Measurements from ENCODE around the gene SEC14L6.
A peak's percentile ranks its signal among the peaks of the same experiment; 100 is the strongest.

SEC14L6 gene

DNA sequence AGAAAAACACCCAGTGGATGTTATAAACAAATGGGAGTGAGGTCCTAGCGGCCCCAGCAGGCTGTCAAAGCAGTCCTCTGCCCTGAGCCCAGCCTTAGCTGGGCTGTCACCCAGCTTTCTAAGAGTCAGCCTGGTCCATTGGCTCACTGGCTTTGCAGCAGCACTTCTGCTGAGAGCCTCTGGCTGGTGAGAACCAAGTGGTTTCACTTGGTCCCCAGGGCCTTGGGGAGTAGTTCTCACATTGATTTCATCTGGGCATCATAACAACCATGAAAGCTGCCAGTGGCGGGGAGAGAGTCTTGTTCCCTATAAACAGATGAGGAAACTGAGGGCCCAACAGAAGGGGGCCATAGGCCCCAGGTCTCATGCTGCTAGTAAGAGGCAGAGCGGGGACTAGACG is 11.4 kb downstream of the SEC14L6 start:
- DNase-seq (ENCODE audit: low spot score), result no peak

DNA sequence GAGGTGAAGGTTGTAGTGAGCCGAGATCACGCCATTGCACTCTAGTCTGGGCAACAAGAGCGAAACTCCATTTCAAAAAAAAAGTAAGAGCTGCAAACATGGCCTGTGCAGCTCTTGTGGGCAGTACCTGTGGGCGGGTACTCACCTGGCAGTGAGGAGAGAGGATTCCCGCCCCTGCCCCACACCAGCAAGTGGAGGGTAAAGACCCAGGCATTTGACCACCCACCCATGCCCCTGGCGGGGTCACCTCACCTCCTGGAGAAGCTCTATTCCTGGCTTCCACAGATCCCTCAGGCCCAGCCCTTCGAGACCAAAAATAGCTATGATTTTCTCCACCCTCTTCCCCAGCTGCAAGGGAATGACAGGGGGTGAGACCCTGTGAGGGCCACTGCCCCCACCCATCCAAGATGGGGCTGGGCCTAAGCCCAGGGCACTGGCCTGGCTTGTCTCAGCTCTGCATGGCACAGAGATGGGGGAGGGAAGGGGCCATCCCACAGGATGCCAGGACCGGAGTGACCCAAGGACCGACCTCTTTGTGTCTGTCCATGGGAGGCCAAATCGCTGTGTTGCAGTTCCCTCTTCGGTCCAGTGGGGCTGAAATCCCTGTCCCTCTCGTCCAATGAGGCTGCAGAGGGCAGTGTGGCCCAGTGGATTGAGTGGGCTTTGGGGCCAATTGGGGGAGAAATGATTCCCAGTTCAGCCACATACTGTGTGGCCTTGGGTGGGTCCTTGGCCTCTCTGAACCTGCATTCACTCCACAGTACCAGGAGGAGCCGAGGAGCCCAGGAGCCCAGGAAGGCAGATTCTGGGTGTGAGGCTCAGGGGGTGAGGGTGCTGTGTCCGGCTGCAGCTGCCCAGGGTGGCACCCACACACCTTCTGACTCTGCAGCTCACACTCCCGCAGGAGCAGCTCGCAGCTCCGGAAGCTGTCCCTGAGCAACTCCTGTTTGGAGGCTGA is 14.6 kb downstream of the SEC14L6 start:
- DNase-seq (ENCODE audit: low spot score), result peak; percentile 9

DNA sequence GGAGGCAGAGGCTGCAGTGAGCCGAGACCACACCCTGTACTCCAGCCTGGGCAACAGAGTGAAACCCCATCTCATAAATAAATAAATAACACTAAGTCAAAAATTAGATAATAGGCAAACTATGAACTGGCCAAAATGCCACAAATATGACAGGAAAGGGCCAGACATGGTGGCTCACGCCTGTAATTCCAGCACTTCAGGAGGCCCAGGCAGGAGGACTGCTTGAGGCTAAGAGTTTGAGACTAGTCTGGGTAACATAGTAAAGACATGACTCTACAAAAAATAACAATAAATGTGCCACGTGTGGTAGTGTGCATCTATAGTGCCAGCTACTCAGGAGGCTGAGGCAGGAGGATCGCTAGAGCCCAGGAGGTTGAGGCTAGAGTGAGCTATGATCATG is 19.9 kb downstream of the SEC14L6 start:
- no peak for DNase-seq (ENCODE audit: low spot score)

DNA sequence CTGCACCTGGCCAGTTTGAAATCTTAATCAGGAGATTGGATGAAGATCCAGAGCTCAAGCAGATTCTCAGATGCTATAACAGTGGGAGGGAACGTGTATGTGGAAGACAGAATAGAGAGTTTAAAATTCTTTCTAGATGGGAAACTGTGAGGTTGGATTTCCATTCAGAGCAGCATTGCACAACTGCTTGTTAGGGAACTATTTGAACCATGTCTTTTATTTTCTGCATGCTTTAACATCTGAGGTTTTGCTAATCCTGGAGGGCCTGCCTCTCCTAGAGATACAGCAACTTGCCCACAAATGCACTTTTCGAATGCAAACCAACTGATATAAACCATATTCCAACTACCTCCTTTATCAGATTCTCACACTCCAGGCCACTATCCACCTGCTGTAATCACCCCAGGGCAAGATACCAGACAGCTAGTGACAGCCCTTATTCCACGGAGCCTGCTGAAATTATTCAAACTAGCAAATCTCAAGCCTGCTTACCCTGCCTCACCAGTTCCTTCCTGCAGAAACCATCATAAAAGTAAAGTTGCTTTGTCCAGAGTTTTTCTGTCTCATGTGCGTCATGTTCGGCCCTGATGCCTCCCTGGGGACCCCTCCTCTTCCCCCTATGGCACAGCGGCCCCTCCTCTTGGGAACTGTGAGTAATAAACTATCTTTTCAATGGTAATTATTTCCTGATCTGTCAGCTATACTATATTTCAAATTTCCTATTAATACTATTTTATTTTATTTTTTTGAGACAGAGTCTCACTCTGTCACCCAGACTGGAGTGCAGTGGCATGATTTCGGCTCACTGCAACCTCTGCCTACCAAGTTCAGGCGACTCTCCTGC is 22.7 kb downstream of the SEC14L6 start:
- no peak for DNase-seq (ENCODE audit: low spot score)

DNA sequence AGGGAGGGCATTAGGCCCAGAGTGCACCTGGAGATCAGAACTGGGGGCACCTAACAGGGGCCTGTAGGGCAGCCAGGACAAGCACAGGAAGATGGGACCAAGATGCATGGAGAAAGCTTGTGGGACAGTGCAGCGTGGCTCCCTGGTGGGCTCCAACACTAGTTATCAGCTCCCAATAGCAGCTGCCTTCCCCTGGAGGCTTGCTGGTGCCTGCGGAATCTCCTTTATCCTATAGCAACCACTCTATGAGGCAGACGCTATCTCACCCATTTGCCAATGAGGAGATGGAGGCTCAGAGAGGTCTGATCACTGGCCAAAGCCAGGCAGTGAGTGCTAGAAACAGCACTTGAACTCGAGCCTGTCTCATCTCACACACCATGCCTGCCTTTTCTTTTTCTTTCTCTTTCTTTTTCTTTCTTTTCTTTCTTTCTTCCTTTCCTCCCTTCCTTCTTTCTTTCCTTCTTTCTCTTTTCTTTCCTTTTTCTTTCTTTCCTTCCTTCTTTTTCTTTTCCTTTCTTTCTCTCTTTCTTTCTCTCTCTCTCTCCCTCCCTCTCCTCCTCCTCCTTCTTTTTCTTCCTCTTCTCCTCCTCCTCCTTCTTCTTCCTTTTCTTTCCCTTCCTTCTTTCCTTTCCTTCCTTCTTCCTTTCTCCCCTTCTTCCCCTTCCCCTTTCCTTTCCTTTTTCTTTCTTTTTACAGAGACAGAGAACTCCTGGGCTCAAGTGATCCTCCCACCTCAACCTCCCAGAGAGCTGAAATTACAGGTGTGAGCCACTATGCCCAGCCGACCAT is 25.0 kb downstream of the SEC14L6 start:
- DNase-seq (ENCODE audit: low spot score), result no peak

DNA sequence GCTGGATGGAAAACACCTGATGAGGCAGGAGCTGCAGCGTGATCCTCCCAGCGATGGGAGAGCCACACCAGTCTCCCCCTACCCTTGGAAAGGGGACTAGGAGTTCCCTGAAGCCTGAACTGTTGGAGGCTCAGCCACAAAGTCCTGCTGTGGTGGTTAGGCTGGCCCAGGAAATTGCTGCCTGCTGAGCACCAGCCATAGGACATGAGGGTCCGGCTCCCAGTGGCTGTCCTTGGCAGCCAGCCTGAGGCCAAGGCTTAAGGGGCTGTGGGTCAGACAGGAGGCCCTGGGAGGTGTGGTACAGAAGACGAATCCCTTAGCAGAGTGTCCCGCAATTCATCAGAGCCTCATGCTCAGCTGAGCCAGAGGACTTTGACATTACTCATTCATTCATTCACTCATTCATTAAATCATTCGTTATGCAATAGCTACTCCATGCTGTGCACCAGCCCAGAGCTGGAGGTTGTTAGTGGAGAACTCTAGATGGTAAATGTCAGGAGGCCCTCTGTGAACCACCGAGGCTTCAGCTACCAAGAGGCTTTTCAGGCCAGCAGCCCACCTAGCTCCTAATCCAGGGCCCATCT is 26.6 kb downstream of the SEC14L6 start:
- no peak for DNase-seq (ENCODE audit: low spot score)

DNA sequence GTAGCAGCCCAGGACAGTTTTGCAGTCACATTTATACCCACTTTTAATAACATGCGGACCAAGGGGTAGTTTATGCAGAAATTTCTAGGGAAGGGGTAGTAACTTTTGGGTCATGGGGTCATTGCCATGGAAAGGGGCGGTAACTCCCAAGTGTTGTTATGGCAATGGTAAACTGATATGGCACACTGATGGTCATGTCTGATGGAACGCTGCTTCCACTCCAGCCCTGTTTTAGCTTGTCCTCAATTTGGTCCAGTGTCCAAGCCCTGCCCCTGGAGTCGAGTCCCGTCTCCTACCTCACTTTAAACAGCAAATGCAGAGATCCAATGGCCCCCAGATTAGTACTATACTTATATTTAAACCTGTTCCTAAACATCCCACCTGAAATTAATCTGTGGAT is 29.8 kb downstream of the SEC14L6 start:
- no peak for DNase-seq (ENCODE audit: low spot score)

DNA sequence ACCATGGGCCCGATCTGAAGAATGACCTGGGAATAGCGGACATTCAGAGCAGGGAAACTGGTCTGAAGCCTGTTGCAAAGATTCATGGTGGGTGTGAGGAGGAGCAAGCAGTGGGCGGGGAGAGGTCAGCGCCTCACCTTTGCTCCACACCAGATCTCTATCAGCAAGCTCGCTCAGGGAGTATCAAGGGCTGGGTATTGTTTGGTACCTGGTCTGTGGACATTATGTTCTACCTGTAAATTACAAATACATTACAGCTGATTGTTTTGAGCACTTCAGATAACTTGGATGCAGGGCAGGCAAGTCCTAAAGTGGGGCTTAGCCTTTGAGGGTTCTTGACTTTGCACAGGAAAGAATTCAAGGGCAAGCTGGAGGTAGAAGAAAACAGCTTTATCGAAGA is 30.3 kb downstream of the SEC14L6 start:
- DNase-seq (ENCODE audit: low spot score), result no peak

DNA sequence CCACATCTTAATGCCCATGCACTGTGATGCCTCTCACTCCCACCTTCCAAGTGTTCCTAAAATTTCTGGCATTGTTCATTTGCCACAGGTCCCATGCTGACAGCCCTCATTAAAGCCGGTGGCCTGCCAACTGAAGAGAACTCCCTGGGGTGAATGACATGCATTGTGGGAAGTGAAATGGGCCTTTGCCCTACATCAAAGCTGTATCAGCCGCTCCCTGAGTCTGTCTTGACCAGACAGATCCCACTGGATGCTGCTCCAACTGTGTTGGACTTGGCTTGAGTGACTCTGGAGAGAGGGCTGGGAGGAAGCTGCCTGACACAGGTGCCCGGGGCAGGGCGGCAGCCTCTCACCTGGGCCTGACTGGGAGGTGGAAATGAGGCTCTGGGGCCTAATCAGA is 32.3 kb downstream of the SEC14L6 start:
- DNase-seq (ENCODE audit: low spot score), result no peak

DNA sequence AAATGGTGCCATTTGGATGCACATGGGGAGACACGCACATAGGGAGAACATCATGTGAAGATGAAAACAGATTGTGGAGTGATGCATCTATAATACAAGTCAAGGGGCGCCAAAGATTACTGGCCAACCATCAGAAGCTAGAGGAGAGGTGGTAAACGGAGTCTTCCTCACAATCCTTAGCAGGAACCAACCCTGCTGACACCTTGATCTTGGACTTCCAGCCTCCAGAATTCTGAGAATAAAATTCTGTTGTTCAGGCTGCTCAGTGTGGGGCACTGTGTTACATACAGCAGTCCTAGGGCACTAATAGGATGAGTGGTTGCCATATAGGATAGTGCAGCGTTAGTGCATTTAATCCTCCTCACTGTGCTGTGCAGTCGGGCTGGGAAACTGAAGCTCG is 33.1 kb downstream of the SEC14L6 start:
- DNase-seq (ENCODE audit: low spot score), result no peak

DNA sequence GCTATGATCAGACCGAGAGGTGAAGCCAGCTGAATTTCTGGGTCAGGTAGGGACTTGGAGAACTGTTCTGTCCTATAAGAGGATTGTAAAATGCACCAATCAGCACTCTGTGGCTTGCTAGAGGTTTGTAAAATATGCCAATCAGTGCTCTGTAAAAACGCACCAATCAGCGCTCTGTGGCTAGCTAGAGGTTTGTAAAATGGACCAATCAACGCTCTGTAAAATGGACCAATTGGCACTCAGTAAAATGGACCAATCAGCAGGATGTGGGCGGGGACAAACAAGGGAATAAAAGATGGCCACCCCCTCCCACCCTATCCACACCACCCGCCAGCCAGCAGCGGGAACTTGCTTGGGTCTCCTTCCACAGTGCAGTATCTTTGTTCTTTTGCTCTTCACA is 34.6 kb downstream of the SEC14L6 start:
- DNase-seq (ENCODE audit: low spot score), result no peak

DNA sequence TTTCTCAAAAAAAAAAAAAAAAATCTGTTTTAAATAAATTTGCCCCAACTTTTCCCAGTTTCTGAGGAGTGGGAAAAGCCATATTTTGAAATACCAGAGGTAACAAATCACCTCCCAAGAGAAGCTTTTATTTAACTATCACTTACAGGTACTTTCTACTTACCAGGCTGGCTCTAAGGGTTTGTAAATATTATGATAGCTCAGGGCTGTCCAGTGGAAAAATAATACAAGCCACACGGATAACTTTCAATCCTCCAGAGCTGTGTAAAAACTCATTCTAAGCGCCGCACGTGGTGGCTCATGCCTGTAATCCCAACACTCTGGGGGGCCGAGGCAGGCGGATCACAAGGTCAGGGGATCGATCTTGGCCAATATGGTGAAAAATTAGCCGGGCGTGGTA is 35.4 kb downstream of the SEC14L6 start:
- DNase-seq (ENCODE audit: low spot score), result no peak

DNA sequence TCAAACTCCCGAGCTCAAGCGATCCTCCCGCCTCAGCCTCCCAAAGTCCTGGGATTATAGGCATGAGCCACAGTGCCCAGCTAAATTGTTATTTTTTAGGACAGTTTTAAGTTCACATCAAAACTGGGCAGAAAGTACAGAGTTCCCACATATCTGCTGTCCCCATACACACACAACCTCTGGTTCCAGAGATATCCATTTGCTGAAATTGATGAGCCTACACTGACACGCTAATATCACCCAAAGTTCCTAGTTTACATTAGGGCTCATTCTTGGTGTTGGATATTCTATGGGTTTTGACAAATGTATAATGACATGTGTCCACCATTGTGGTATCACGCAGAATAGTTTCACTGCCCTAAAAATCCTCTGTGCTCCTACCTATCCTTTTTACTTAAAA is 38.3 kb downstream of the SEC14L6 start:
- no peak for DNase-seq (ENCODE audit: low spot score)

DNA sequence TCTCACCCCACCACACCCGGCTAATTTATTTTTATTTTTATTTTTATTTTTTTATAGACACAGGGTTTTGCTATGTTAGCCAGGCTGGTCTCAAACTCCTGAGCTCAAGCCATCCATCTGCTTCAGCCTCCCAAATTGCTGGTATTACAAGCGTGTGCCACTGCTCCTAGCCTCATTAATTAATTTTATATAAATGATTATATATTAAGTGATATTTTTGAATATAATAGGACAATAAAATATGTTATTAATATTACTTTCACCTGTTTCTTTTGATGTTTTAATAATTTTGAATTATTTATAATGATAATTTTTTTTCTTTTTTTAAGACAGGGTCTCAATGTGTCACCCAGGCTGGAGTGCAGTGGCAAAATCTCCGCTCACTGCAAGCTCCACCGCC is 38.9 kb downstream of the SEC14L6 start:
- DNase-seq (ENCODE audit: low spot score), result no peak

DNA sequence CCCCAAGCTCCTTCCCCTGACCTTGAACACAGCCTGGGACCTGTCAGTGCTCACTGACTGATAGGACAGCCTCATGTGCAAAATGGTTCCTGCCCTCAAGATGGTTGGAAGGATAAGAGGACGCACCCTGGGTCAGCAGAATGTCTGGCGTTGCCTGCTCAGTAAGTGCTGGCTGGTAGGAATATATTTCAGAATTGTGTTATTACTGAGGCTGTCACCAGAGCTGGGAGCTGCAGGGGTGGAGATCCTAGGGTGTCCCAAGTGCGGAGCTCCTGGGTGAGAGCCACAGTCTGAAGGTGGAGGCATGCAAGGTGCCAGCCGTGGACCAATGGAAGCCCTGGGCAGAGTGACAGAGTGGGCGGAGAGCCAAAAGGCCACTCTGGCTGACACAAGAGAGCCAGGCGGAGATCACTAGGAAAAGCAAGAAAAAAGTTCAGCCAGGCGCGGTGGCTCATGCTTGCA is 40.0 kb downstream of the SEC14L6 start:
- no peak for DNase-seq (ENCODE audit: low spot score)

DNA sequence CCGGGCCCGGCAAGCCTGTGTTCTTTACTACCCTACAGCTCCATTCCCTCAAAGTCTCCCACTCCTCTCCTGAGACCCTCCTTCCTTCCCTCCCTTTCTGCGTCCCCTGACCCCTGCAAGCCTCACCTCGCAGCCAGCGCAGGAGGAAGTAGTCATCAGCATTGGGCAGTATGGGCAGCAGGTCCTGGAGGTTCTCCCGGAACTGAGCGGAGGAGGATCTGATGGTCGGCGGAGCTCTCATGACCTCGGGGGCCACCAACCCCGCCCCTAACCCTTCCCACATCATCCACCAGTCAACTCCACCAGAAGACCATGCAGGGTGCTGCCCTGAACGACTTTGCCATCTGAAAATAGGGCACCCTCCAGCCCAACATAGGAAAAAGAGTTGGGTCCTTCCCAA is 43.0 kb downstream of the SEC14L6 start:
- DNase-seq (ENCODE audit: low spot score), result no peak

DNA sequence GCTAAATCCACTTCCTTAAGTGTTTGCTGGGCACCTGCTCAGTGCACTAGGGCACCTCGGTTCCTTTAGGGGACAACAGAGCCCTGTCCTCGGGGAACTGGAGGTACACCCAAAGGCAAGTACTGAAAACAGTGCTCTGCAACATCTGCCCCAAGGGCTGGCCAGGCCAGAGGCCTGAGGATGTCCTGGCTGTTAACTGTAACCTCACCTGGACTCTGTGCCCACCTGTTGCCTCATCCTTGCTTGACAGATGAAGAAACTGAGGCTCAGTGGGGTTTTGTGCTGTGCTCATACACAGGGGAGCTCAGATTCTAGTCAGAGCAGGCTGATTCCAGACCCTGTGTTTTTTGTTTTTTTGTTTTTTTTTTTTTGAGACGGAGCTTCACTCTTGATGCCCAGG is 43.6 kb downstream of the SEC14L6 start:
- no peak for DNase-seq (ENCODE audit: low spot score)

DNA sequence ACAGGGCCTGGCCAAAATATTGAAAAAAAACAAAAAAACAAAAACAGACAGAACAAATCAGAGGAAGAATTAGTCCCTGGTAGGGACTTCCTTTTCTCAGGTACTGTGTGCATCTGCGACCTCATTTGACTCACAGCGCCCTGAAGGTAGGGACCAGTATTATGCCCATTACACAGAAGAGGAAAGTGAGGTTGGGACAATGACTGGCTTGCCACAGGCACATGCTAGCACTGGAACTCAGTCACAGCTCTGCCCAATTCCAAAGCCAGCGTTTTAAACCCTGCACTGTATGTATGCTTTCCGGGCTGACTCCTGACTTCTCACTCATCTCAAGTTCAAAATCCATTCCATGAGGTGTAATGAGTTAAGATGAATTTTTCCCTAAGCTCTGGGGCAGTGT is 44.4 kb downstream of the SEC14L6 start:
- DNase-seq (ENCODE audit: low spot score), result no peak

DNA sequence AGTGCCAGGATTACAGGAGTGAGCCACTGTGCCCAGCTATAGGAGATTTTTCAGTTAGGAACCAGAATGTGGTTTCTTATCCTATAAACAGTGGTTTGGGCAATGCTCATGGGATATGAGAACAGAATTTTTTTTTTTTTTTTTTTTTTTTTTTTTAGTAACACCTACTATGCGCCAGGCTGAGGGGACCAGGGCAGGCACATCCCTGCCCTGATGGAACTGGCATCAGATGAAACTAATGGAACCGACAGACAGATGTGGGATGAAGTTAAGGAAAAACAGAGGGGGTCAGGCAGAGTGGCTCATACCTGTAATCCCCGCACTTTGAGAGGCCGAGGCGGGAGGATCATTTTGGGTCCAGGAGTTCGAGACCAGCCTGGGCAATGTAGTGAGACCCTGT is 45.9 kb downstream of the SEC14L6 start:
- no peak for DNase-seq (ENCODE audit: low spot score)

DNA sequence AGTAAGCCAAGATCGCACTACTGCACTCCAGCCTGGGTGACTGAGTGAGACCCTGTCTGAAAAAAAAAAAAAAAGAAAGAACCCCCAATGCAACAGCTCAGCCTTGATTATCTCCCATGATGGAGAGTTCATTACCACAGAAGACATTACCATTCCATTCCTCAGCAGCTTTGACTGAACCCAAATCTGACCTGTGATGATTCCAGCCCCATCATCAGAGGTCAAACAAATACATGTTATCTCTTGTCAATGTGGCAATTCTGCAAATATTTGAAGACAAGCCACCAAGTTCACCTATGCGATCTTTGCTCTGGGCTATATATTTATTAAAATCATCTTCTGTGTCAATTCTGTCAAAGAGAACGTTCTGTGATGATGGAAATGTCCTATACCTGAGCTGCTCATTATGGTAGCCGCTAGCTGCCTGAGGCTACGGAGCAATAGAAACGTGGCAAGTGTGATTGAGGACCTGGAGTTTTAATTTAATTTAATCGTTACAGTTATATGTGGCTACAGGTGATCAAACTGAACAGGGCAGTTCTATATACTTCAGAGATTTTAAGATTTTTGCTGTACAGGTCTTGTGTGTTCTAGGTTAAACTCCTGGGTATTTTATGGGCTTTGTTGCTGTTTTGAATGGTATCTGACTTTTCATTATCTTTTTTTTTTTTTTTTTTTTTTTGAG is 48.9 kb downstream of the SEC14L6 start:
- DNase-seq (ENCODE audit: low spot score), result no peak

DNA sequence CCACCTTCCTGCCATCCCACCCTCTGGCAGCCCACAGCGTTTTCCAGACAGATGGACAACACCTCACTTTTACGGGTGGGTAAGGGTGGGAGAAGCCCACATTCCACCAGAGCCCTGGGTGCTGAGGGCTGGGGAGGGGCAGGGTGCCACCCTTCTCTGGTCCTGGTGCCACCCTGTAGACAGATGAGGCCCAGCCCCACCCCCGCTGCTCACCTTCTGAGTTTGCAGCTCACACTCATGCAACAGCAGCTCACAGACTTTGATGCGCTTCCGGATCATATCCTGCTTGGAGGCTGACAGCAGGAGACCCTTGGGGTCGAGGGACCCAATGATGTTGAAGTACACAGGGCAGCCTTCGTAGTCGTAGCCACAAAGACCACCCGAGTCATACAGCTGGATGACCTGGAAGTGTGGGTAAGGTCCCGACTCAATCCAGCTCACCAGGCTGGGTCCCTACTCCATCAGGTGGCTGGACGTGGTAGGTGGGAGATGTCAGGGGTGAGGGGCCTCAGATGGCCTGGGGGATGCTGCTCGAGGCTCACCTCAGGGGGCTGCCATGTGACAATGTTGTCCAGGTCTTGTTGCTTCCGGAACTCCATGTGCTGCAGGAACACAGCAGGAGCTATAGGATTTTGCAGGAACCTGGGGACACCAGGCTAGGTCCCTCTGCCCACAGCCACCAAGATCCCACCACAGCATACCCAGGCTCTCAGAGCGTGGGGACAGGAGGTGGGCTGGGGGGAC is 51.3 kb downstream of the SEC14L6 start:
- DNase-seq (ENCODE audit: low spot score), result no peak

Measured in AG20443 (cell line).